Measurements from ENCODE around the gene CLRN1. TPM values are rescaled to one million over a fixed set of nuclear protein-coding genes. Genes with fewer than 3 reads are reported as not detected.

Gene CLRN1
- total and polyA plus RNA-seq, 2 of the 13 experiments (the other 11 are each of a cell fraction or from before 2014, with no cell fraction given): not detected

DNA sequence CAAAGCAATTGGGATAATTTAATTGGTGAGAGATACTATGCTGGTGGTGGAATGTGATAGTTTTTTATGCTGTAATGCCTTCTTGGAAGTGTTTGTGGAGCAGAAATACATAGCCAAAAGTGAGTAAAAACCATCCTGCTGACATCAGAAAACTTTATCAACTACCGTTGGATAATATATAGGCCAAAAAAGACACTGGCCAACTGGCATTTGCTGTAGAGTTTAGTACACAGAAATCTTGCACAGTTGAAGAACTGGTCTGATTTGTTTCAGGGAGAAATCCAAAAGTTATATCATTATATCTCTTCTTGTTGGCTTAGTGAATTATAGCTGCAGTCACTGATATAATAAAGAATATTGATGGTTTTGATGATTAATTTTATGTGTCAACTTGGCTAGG is 66.8 kb downstream of the CLRN1 start:
- ATAC-seq (no peak), DNase-seq (ENCODE audit: low spot score) (no peak), FAIRE-seq (no peak)
- Histone ChIP-seq H3K79me2 (ENCODE audit: insufficient read depth, low read length) (no peaks in the 10 kb centered on the region), H3K27me3 (ENCODE audit: control insufficient read depth in 1 of 2, insufficient read depth in 2 of 2, low read length in 2 of 2) (0 out of 5 replicates have a peak, but pooled peaks cover 0 to 4% of the 10 kb centered on the region in 2 experiments), H4K20me1 (ENCODE audit: insufficient read depth, low read length) (no peaks in the 10 kb centered on the region), H2AFZ (ENCODE audit: low read length) (no peak overlapping the region), H3K4me2 (ENCODE audit: low read depth, low read length) (no peak overlapping the region), H3K27ac (ENCODE audit: extremely low read length, insufficient read depth, low read length) (no peak overlapping the region), H3K9me3 (ENCODE audit: low read length) (no peaks in the 10 kb centered on the region), H3K9ac (ENCODE audit: insufficient read depth, low read depth, low read length) (no peak overlapping the region), H3K36me3 (replicated peaks in 1 of 2; ENCODE audit: control insufficient read depth in 1 of 2, insufficient read depth in 2 of 2, low read length in 2 of 2) (no peaks in the 10 kb centered on the region), H3K4me3 (replicated peaks in 1 of 3; ENCODE audit: insufficient read depth in 1 of 3, low read depth in 2 of 3, low read length in 3 of 3) (no peak overlapping the region), H3K4me1 (ENCODE audit: insufficient read depth, low read length) (peaks cover 9% of the 10 kb centered on the region; the same call in 1 of the 2 replicates)
- POLR2A ChIA-PET: no interaction called here
- CTCF ChIA-PET (ENCODE audit: low intra/inter-chr PET ratio, low total read pairs): no interaction called here
- no TSS peak for BruUV-seq (replicated peaks)
- TF ChIP-seq, protein P1, sequence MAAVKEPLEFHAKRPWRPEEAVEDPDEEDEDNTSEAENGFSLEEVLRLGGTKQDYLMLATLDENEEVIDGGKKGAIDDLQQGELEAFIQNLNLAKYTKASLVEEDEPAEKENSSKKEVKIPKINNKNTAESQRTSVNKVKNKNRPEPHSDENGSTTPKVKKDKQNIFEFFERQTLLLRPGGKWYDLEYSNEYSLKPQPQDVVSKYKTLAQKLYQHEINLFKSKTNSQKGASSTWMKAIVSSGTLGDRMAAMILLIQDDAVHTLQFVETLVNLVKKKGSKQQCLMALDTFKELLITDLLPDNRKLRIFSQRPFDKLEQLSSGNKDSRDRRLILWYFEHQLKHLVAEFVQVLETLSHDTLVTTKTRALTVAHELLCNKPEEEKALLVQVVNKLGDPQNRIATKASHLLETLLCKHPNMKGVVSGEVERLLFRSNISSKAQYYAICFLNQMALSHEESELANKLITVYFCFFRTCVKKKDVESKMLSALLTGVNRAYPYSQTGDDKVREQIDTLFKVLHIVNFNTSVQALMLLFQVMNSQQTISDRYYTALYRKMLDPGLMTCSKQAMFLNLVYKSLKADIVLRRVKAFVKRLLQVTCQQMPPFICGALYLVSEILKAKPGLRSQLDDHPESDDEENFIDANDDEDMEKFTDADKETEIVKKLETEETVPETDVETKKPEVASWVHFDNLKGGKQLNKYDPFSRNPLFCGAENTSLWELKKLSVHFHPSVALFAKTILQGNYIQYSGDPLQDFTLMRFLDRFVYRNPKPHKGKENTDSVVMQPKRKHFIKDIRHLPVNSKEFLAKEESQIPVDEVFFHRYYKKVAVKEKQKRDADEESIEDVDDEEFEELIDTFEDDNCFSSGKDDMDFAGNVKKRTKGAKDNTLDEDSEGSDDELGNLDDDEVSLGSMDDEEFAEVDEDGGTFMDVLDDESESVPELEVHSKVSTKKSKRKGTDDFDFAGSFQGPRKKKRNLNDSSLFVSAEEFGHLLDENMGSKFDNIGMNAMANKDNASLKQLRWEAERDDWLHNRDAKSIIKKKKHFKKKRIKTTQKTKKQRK (IDR thresholded peaks at IDR 0.05; ENCODE audit: low read length): no peak
- TF ChIP-seq FOXM1 (CRISPR knock-in tag; IDR thresholded peaks at IDR 0.05): no peak
- no peak for TF ChIP-seq GABPB1 (CRISPR knock-in tag; IDR thresholded peaks at IDR 0.05)
- TF ChIP-seq ZFP62 (CRISPR knock-in tag; IDR thresholded peaks at IDR 0.05): no peak
- no peak for TF ChIP-seq ZFYVE20 (CRISPR knock-in tag; IDR thresholded peaks at IDR 0.05; ENCODE audit: borderline replicate concordance, low read depth)
- TF ChIP-seq, protein P2, sequence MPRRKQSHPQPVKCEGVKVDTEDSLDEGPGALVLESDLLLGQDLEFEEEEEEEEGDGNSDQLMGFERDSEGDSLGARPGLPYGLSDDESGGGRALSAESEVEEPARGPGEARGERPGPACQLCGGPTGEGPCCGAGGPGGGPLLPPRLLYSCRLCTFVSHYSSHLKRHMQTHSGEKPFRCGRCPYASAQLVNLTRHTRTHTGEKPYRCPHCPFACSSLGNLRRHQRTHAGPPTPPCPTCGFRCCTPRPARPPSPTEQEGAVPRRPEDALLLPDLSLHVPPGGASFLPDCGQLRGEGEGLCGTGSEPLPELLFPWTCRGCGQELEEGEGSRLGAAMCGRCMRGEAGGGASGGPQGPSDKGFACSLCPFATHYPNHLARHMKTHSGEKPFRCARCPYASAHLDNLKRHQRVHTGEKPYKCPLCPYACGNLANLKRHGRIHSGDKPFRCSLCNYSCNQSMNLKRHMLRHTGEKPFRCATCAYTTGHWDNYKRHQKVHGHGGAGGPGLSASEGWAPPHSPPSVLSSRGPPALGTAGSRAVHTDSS (CRISPR knock-in tag; conservative IDR thresholded peaks at IDR 0.05): no peak
- no peak for TF ChIP-seq ZNF530 (CRISPR knock-in tag; IDR thresholded peaks at IDR 0.05; ENCODE audit: low read depth)
- no peak for TF ChIP-seq ZFY (CRISPR knock-in tag; IDR thresholded peaks at IDR 0.05)
- TF ChIP-seq ZSCAN9 (CRISPR knock-in tag; IDR thresholded peaks at IDR 0.05; ENCODE audit: borderline replicate concordance): no peak
- intact Hi-C loops (cut with micrococcal nuclease; ENCODE audit: unreplicated experiment) (no loop called here), in situ Hi-C loops (cut with HindIII; ENCODE audit: extremely low pct_ligation_motif_present, low pct_unique_long_range_greater_than_20kb) (no loop called here)
- WGBS (ENCODE audit: low lambda C conversion rate): 0% methylated on average over 1 of the region's 1 CpG

Measured in HepG2 (cell line).